B cell (primary cell): ENCODE results near the gene MEIOB. TPM values are rescaled to one million over a fixed set of nuclear protein-coding genes. Genes with fewer than 3 reads are reported as not detected.

ENCODE experiments used
- ATAC-seq: fragments of 200-7000 bp; cut with Tn5 transposase; one replicate; pipeline ENCODE4 v1.10.0; 2021; ENCODE audit warnings: low read depth, mild to moderate bottlenecking, moderate number of reproducible peaks, moderate library complexity
- CTCF ChIA-PET: fragments of 350-600 bp; sonication (Branson Sonifier 250); formaldehyde crosslinking; loops from one replicate; lab custom pipeline; 2021; ENCODE audit warnings: antibody characterized with exemption, inconsistent platforms; lab: Charles Lee
- POLR2A ChIA-PET: fragments of 350-600 bp; sonication (Branson Sonifier 250); formaldehyde crosslinking; loops from one replicate; lab custom pipeline; 2021; ENCODE audit warnings: antibody characterized with exemption; lab: Charles Lee
- DNase-seq: peaks from one replicate; pipeline ENCODE4 v3.0.0; 2013
- H2AFZ ChIP-seq: 2 replicates; pipeline ENCODE4 v1.6.1; 2012; ENCODE audit warnings: mild to moderate bottlenecking, low read depth, low read length; ENCODE audit not compliant: insufficient read depth, poor library complexity, severe bottlenecking
- H3K27ac ChIP-seq, 2 donors: 1 replicate in 1 of 2; 2 replicates in 1 of 2; pipeline ENCODE4 v1.5.1; 2012 to 2013; ENCODE audit warnings: low read length in 2 of 2, mild to moderate bottlenecking in 2 of 2, moderate library complexity in 1 of 2
- H3K27me3 ChIP-seq, 4 experiments: fragments of 200-600 bp in 1 of 4; sonication (generic) in 1 of 4; replicated peaks in 1 of 4; 1 replicate in 2 of 4; 2 replicates in 2 of 4; pipeline versions ENCODE4 v1.6.1 to v1.7.0; 2013 to 2016; ENCODE audit warnings: low read length in 3 of 4, mild to moderate bottlenecking in 2 of 4, mixed read lengths in 1 of 4, moderate library complexity in 1 of 4; ENCODE audit not compliant: insufficient read depth in 4 of 4, control insufficient read depth in 3 of 4; ENCODE audit errors: control extremely low read depth in 1 of 4
- H3K36me3 ChIP-seq, 2 experiments: replicated peaks in 1 of 2; 1 replicate in 1 of 2; 2 replicates in 1 of 2; pipeline versions ENCODE4 v1.6.1 to v1.7.1; 2013; ENCODE audit warnings: low read length in 1 of 2; ENCODE audit not compliant: insufficient read depth in 2 of 2, control insufficient read depth in 1 of 2; ENCODE audit errors: control extremely low read depth in 1 of 2, extremely low read depth in 1 of 2
- H3K4me1 ChIP-seq, 2 donors: fragments of 200-600 bp in 1 of 2; sonication (generic) in 1 of 2; 1 replicate in 1 of 2; 2 replicates in 1 of 2; pipeline versions ENCODE4 v1.5.1 to v1.6.1; 2013 to 2017; ENCODE audit warnings: low read length in 2 of 2; ENCODE audit not compliant: control insufficient read depth in 2 of 2, insufficient read depth in 2 of 2
- H3K4me2 ChIP-seq: replicated peaks from 2 replicates; pipeline ENCODE3; 2012; ENCODE audit warnings: mild to moderate bottlenecking, low read depth, low read length; ENCODE audit not compliant: poor library complexity, severe bottlenecking
- H3K4me3 ChIP-seq, 5 experiments: fragments of 200-600 bp in 1 of 5; sonication (generic) in 1 of 5; 1 replicate in 3 of 5; 2 replicates in 2 of 5; pipeline versions ENCODE4 v1.5.1 to v1.7.0; 2011 to 2016; ENCODE audit warnings: low read length in 4 of 5, mild to moderate bottlenecking in 4 of 5, low read depth in 2 of 5, control low read depth in 1 of 5, moderate library complexity in 1 of 5; ENCODE audit not compliant: insufficient read depth in 1 of 5; ENCODE audit errors: control extremely low read depth in 1 of 5, extremely low read depth in 1 of 5
- H3K79me2 ChIP-seq: fragments of 200-600 bp; sonication (generic); one replicate; pipeline ENCODE4 v1.6.0; 2016; ENCODE audit warnings: low read length; ENCODE audit not compliant: control insufficient read depth, insufficient read depth
- H3K9ac ChIP-seq: fragments of 200-600 bp; sonication (generic); 2 replicates; pipeline ENCODE4 v1.6.1; 2017; ENCODE audit warnings: mild to moderate bottlenecking, low read length, moderate library complexity
- H3K9me3 ChIP-seq, 3 donors: one replicate each; pipeline versions ENCODE4 v1.6.1 to v1.7.1; 2013; ENCODE audit warnings: low read length in 2 of 3; ENCODE audit not compliant: control insufficient read depth in 2 of 3, insufficient read depth in 1 of 3; ENCODE audit errors: control extremely low read depth in 1 of 3
- H4K20me1 ChIP-seq: 2 replicates; pipeline ENCODE4 v1.6.0; 2012; ENCODE audit warnings: mild to moderate bottlenecking, low read length; ENCODE audit not compliant: insufficient read depth, control insufficient read depth, poor library complexity, severe bottlenecking
- H3K27ac Mint-ChIP-seq: one replicate; pipeline ENCODE4 v1.8.0; 2021; ENCODE audit warnings: mixed read lengths
- H3K27me3 Mint-ChIP-seq: one replicate; pipeline ENCODE4 v1.8.0; 2021; ENCODE audit warnings: mixed read lengths
- H3K4me1 Mint-ChIP-seq: one replicate; pipeline ENCODE4 v1.8.0; 2021; ENCODE audit warnings: mixed read lengths
- H3K4me3 Mint-ChIP-seq: one replicate; pipeline ENCODE4 v1.8.0; 2021; ENCODE audit warnings: mixed read lengths
- H3K9me3 Mint-ChIP-seq: one replicate; pipeline ENCODE4 v1.8.0; 2022; ENCODE audit warnings: mixed read lengths; ENCODE audit not compliant: insufficient read depth
- EZH2 ChIP-seq: IDR thresholded peaks from 2 replicates; pipeline ENCODE4 v1.6.1; 2012; ENCODE audit warnings: borderline replicate concordance, low read depth, mild to moderate bottlenecking, moderate library complexity, low read length; ENCODE audit not compliant: insufficient read depth, poor library complexity, severe bottlenecking
- WGBS: methylation state at CpG from one replicate; pipeline ENCODE4 v1.1.5; 2013; ENCODE audit warnings: missing lambda C conversion rate; ENCODE audit not compliant: insufficient coverage; 5-methylcytosine and 5-hydroxymethylcytosine counted together
- intact Hi-C: fragments of 100-400 bp; cut with micrococcal nuclease; formaldehyde crosslinking; loops from one replicate; pipeline ENCODE4 v1.10.0; 2022
- polyA plus RNA-seq: library from polyadenylated mRNA; depleted of rRNA; stranded (reverse); fragments of >200 nt; gene quantifications from 2 replicates; pipeline ENCODE4 v1.2.3, GENCODE V29; 2012
- total RNA-seq, 2 donors: library from RNA; stranded (reverse); fragments of 120-200 nt in 1 of 2; gene quantifications; 1 replicate in 1 of 2; 2 replicates in 1 of 2; pipeline versions ENCODE4 v1.2.3 to v1.2.4, GENCODE V29; 2013 to 2022
- TF ChIP-seq, protein P1 (sequence below): fragments of 200-600 bp; IDR thresholded peaks from one replicate; pipeline ENCODE4 v1.8.0; 2022; ENCODE audit warnings: antibody characterized with exemption, mild to moderate bottlenecking

The MEIOB gene
- total and polyA plus RNA-seq, 2 donors (not counting 1 experiment from before 2014, with no cell fraction given) = not detected

DNA sequence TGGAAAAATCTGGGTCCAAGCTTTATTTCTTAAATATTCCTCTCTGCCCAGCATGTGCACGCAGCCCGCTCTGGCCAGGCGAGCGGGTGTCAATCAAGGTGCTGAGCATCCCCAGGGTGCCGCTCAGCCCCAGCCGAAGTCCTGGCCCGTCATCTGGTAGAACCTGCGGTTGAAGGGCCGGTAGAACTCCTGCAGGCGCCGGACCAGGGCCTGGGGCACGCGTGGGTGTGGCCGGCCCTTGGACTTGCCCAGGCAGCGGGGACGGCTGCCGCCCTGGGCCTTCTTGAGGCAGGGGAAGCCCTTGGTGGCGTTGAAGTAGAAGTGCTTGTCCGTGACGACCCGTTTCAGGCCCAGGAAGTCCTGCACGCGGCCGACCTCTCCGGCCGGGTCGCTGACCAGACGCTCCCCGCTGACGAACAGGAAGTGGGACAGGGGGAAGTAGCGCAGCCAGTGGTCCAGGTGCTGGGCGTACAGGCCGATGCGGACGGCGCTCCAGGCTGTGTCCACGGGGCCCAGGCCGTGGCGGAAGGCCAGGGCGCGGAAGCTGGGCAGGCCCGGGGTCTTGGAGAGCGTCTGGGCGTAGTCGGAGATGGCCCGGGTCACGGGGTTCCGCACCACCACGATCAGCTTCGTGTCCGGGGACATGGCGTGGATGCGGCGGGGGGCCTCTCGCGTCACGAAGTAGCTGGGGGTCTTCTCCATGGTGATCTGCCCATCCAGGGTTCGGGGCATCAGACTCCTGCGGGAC lies 39.7 kb upstream of the MEIOB start:
- Mint-ChIP-seq H3K4me1 (no peaks in the 10 kb centered on the region), H3K9me3 (no peaks in the 10 kb centered on the region), H3K27me3 (peaks cover 20% of the 10 kb centered on the region), H3K4me3 (no peak overlapping the region), H3K27ac (no peak overlapping the region)
- Histone ChIP-seq H3K27me3 (peaks cover 0 to 24% (median 1%) of the 10 kb centered on the region in 4 experiments), H3K36me3 (no peaks in the 10 kb centered on the region), H3K4me2 (no peak overlapping the region), H4K20me1 (no peaks in the 10 kb centered on the region), H3K27ac (no peak overlapping the region), H3K9me3 (peaks cover 0 to 3% (median 0%) of the 10 kb centered on the region in 3 donors), H3K4me3 (no peak overlapping the region), H3K9ac (no peak overlapping the region), H3K4me1 (no peaks in the 10 kb centered on the region), H2AFZ (no peak overlapping the region), H3K79me2 (no peaks in the 10 kb centered on the region)
- ATAC-seq (no peak), DNase-seq (no peak)
- TF ChIP-seq EZH2 = no peak
- TF ChIP-seq, protein P1, sequence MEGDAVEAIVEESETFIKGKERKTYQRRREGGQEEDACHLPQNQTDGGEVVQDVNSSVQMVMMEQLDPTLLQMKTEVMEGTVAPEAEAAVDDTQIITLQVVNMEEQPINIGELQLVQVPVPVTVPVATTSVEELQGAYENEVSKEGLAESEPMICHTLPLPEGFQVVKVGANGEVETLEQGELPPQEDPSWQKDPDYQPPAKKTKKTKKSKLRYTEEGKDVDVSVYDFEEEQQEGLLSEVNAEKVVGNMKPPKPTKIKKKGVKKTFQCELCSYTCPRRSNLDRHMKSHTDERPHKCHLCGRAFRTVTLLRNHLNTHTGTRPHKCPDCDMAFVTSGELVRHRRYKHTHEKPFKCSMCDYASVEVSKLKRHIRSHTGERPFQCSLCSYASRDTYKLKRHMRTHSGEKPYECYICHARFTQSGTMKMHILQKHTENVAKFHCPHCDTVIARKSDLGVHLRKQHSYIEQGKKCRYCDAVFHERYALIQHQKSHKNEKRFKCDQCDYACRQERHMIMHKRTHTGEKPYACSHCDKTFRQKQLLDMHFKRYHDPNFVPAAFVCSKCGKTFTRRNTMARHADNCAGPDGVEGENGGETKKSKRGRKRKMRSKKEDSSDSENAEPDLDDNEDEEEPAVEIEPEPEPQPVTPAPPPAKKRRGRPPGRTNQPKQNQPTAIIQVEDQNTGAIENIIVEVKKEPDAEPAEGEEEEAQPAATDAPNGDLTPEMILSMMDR = no peak
- intact Hi-C loops = no loop called here
- WGBS = 89% methylated on average over 59 of the region's 59 CpGs
- ChIA-PET POLR2A (no interaction called here), CTCF (interaction anchor here (0.7 kb wide), 1 partner anchor 63 kb away, joined by 3 read pairs; no protein-coding TSS in a partner anchor)

DNA sequence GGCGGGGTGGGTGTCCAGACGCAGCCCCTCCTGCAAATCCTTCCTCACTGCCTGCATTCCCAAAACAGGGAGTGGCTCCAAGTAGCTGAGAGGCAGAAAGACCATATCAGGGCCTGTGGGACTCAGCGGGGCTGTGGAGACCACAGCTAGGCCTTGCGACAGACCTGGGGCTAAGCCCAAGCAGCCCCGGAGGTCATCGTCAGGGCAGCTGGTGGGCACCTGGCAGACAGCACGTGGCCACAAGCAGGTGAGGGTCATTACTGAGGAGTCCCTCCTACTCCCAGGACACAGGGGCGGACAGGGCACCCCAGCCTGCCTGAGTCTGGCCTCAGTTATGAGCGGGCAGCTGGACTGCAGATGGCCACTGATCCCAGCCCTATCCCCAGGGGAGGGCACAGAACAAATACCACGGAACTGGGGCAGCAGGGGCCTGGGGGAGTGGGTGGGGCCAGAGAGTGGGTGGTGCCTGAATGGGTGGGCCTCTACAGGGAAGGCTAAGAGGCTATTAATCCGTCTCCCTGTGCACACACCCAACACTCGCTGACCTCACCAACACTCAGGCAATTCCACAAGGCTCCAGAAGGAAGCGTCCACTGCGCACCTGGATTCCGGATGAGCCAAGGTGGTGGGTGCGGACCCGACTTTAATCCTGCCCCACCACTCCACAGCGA lies 37.7 kb upstream of the MEIOB start:
- H3K36me3 ChIP-seq = no peaks in the 10 kb centered on the region
- POLR2A ChIA-PET = no interaction called here
- H3K9ac ChIP-seq = no peak overlapping the region

More for the DNA sequence above, 37.7 kb upstream of the MEIOB start:
- peaks cover 0 to 20% (median 1%) of the 10 kb centered on the region in 4 experiments for H3K27me3 ChIP-seq
- CTCF ChIA-PET = no interaction called here
- no peak overlapping the region for H2AFZ ChIP-seq
- intact Hi-C loops = no loop called here
- H4K20me1 ChIP-seq = no peaks in the 10 kb centered on the region
- no peak overlapping the region for H3K4me3 ChIP-seq
- peaks cover 0 to 3% (median 0%) of the 10 kb centered on the region in 3 donors for H3K9me3 ChIP-seq
- no peaks in the 10 kb centered on the region for H3K4me1 ChIP-seq
- DNase-seq (no peak), ATAC-seq (no peak)
- H3K27me3 Mint-ChIP-seq = peaks cover 11% of the 10 kb centered on the region
- no peaks in the 10 kb centered on the region for H3K4me1 Mint-ChIP-seq
- no peak overlapping the region for H3K27ac ChIP-seq
- H3K4me2 ChIP-seq = no peak overlapping the region
- 83% methylated on average over 16 of the region's 18 CpGs for WGBS
- no peaks in the 10 kb centered on the region for H3K9me3 Mint-ChIP-seq
- H3K27ac Mint-ChIP-seq = no peak overlapping the region
- no peaks in the 10 kb centered on the region for H3K79me2 ChIP-seq
- no peak overlapping the region for H3K4me3 Mint-ChIP-seq
- no peak for TF ChIP-seq EZH2
- TF ChIP-seq, protein P1 = no peak
